ENCODE data around the gene DAPK1.

DNA sequence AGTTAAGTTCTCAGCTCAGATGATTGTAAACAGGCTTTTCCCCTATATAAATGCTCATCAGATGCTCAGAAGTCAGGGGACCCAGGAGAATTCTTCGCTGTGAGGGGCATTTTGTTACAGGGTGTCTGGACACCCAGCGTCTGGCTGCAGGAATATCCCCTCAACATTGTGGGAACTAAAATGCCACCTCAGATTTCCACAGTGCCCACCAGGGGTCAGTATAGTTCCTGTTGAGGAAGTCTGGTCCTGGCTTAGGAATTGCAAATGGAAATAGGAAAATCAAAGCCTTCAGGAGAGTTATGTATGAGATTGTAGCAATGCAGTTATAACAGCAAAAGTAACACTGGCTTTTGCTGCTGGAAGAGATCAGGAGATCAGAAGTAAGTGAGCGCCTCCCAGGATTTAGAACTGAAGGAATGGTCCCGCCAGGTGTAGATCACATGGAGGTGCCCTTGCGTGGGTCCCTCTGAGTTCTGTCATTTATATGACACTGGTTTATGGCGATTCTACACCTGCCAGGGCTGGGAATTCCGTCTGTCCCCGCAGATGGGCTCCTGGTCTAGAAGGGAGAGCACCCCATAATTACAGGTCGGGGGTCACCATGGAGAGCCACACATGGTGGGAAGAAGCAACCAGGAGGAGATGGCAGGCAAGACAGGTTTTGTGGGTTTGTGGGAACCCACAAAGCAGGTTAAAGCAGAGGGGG, 181.1 kb downstream of the DAPK1 start:
- TF ChIP-seq POLR2A (IDR thresholded peaks at IDR 0.05), result no peak
- TF ChIP-seq, protein P1, sequence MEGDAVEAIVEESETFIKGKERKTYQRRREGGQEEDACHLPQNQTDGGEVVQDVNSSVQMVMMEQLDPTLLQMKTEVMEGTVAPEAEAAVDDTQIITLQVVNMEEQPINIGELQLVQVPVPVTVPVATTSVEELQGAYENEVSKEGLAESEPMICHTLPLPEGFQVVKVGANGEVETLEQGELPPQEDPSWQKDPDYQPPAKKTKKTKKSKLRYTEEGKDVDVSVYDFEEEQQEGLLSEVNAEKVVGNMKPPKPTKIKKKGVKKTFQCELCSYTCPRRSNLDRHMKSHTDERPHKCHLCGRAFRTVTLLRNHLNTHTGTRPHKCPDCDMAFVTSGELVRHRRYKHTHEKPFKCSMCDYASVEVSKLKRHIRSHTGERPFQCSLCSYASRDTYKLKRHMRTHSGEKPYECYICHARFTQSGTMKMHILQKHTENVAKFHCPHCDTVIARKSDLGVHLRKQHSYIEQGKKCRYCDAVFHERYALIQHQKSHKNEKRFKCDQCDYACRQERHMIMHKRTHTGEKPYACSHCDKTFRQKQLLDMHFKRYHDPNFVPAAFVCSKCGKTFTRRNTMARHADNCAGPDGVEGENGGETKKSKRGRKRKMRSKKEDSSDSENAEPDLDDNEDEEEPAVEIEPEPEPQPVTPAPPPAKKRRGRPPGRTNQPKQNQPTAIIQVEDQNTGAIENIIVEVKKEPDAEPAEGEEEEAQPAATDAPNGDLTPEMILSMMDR (IDR thresholded peaks at IDR 0.05), result peak; percentile 72 to 83 (median 78)

All from adrenal gland (tissue), 5 donors.